H9 (cell line): Measurements from ENCODE around the gene DPT. TPM values are rescaled to one million over a fixed set of nuclear protein-coding genes. Genes with fewer than 3 reads are reported as not detected.

ENCODE experiments used
- DNase-seq: peaks from one replicate; pipeline ENCODE4 v3.0.0-alpha.2; 2017
- H2AFZ ChIP-seq: one replicate; pipeline ENCODE4 v1.6.1; 2013; ENCODE audit warnings: mild to moderate bottlenecking, low read length, control low read depth, moderate library complexity
- H2AK5ac ChIP-seq: 2 replicates; pipeline ENCODE4 v1.6.1; 2013; ENCODE audit warnings: low read length, control low read depth, mixed read lengths; ENCODE audit not compliant: insufficient read length
- H2BK120ac ChIP-seq: one replicate; pipeline ENCODE4 v1.6.1; 2013; ENCODE audit warnings: low read depth, mild to moderate bottlenecking, low read length, control low read depth, inconsistent platforms; ENCODE audit not compliant: poor library complexity, severe bottlenecking
- H2BK12ac ChIP-seq: 2 replicates; pipeline ENCODE4 v1.6.1; 2013; ENCODE audit warnings: low read length, control low read depth, mixed read lengths, low read depth; ENCODE audit not compliant: insufficient read length
- H2BK15ac ChIP-seq: 2 replicates; pipeline ENCODE4 v1.6.1; 2013; ENCODE audit warnings: low read depth, low read length, control low read depth
- H2BK20ac ChIP-seq: one replicate; pipeline ENCODE4 v1.6.1; 2013; ENCODE audit warnings: low read depth, mild to moderate bottlenecking, low read length, control low read depth, inconsistent platforms; ENCODE audit not compliant: poor library complexity, severe bottlenecking
- H2BK5ac ChIP-seq: 2 replicates; pipeline ENCODE4 v1.6.1; 2013; ENCODE audit warnings: low read length, control low read depth, mixed read lengths; ENCODE audit not compliant: insufficient read length
- H3K14ac ChIP-seq: 2 replicates; pipeline ENCODE4 v1.6.1; 2013; ENCODE audit warnings: low read length, control low read depth; ENCODE audit not compliant: insufficient read depth
- H3K18ac ChIP-seq: 2 replicates; pipeline ENCODE4 v1.6.1; 2013; ENCODE audit warnings: low read depth, mild to moderate bottlenecking, mixed read lengths, low read length, control low read depth; ENCODE audit not compliant: insufficient read length
- H3K23ac ChIP-seq: 2 replicates; pipeline ENCODE4 v1.6.1; 2013; ENCODE audit warnings: low read length, control low read depth, mixed read lengths, low read depth; ENCODE audit not compliant: insufficient read length
- H3K23me2 ChIP-seq: 2 replicates; pipeline ENCODE4 v1.6.1; 2013; ENCODE audit warnings: low read depth, mild to moderate bottlenecking, mixed read lengths, low read length, control low read depth; ENCODE audit not compliant: insufficient read length, poor library complexity, severe bottlenecking
- H3K27ac ChIP-seq: 2 replicates; pipeline ENCODE4 v1.5.1; 2013; ENCODE audit warnings: low read length, control low read depth, mixed read lengths, low read depth; ENCODE audit not compliant: insufficient read length
- H3K27me3 ChIP-seq: 2 replicates; pipeline ENCODE4 v1.6.1; 2013; ENCODE audit warnings: low read length, control low read depth, inconsistent platforms; ENCODE audit not compliant: insufficient read depth
- H3K4ac ChIP-seq: 2 replicates; pipeline ENCODE4 v1.6.1; 2013; ENCODE audit warnings: low read depth, mild to moderate bottlenecking, control low read depth, inconsistent platforms, low read length, moderate library complexity
- H3K4me1 ChIP-seq: 2 replicates; pipeline ENCODE4 v1.6.1; 2013; ENCODE audit warnings: low read length, control low read depth, inconsistent platforms; ENCODE audit not compliant: insufficient read depth
- H3K4me2 ChIP-seq: 2 replicates; pipeline ENCODE4 v1.6.1; 2013; ENCODE audit warnings: low read length, control low read depth, mixed read lengths; ENCODE audit not compliant: insufficient read length, insufficient read depth
- H3K56ac ChIP-seq: 2 replicates; pipeline ENCODE4 v1.6.1; 2013; ENCODE audit warnings: low read depth, mild to moderate bottlenecking, mixed read lengths, low read length, control low read depth; ENCODE audit not compliant: insufficient read length
- H3K79me1 ChIP-seq: 2 replicates; pipeline ENCODE4 v1.6.1; 2013; ENCODE audit warnings: low read depth, mild to moderate bottlenecking, moderate library complexity, low read length, control low read depth, inconsistent platforms; ENCODE audit not compliant: insufficient read depth, poor library complexity, severe bottlenecking
- H3K79me2 ChIP-seq: 2 replicates; pipeline ENCODE4 v1.6.1; 2013; ENCODE audit warnings: low read length, control low read depth, inconsistent platforms; ENCODE audit not compliant: insufficient read depth
- H3K9ac ChIP-seq: 2 replicates; pipeline ENCODE4 v1.6.1; 2013; ENCODE audit warnings: low read length, control low read depth, mixed read lengths; ENCODE audit not compliant: insufficient read length; ENCODE audit errors: extremely low read depth
- H3K9me3 ChIP-seq: one replicate; pipeline ENCODE4 v1.6.1; 2013; ENCODE audit warnings: low read depth, low read length, inconsistent platforms; ENCODE audit not compliant: control insufficient read depth
- H3T11ph ChIP-seq: one replicate; pipeline ENCODE4 v1.6.1; 2013; ENCODE audit warnings: mild to moderate bottlenecking, low read length, control low read depth, inconsistent platforms
- H4K20me1 ChIP-seq: one replicate; pipeline ENCODE4 v1.6.1; 2013; ENCODE audit not compliant: control insufficient read depth, insufficient read length, insufficient read depth
- H4K5ac ChIP-seq: 2 replicates; pipeline ENCODE4 v1.6.1; 2013; ENCODE audit warnings: low read depth, mild to moderate bottlenecking, mixed read lengths, low read length, control low read depth; ENCODE audit not compliant: insufficient read length
- H4K8ac ChIP-seq: replicated peaks from 2 replicates; pipeline ENCODE4 v1.6.1; 2013; ENCODE audit warnings: low read length, control low read depth, mixed read lengths, low read depth; ENCODE audit not compliant: insufficient read length
- H4K91ac ChIP-seq: 2 replicates; pipeline ENCODE4 v1.6.1; 2013; ENCODE audit warnings: low read depth, mild to moderate bottlenecking, moderate library complexity, mixed read lengths, low read length, control low read depth; ENCODE audit not compliant: insufficient read length
- H3K27ac Mint-ChIP-seq, 3 experiments: 2 replicates in 2 of 3; 3 replicates in 1 of 3; pipeline ENCODE4 v1.8.0; 2020 to 2021; ENCODE audit warnings: mixed read lengths in 3 of 3, mild to moderate bottlenecking in 1 of 3, moderate library complexity in 1 of 3
- H3K27me3 Mint-ChIP-seq: 2 replicates; pipeline ENCODE4 v1.8.0; 2021; ENCODE audit warnings: low read depth, mild to moderate bottlenecking, moderate library complexity, mixed read lengths
- H3K36me3 Mint-ChIP-seq, 3 experiments: 2 replicates in 2 of 3; 3 replicates in 1 of 3; pipeline ENCODE4 v1.8.0; 2020 to 2021; ENCODE audit warnings: low read depth in 3 of 3, mixed read lengths in 3 of 3; ENCODE audit not compliant: insufficient read depth in 1 of 3
- H3K4me1 Mint-ChIP-seq, 2 experiments: 2 replicates each; pipeline ENCODE4 v1.8.0; 2020; ENCODE audit warnings: mixed read lengths in 2 of 2
- H3K4me3 Mint-ChIP-seq, 2 experiments: 2 replicates in 1 of 2; 3 replicates in 1 of 2; pipeline ENCODE4 v1.8.0; 2020 to 2021; ENCODE audit warnings: mild to moderate bottlenecking in 2 of 2, mixed read lengths in 2 of 2, moderate library complexity in 1 of 2
- H3K9me3 Mint-ChIP-seq, 2 experiments: 2 replicates in 1 of 2; 3 replicates in 1 of 2; pipeline ENCODE4 v1.8.0; 2020; ENCODE audit warnings: mild to moderate bottlenecking in 2 of 2, mixed read lengths in 2 of 2, moderate library complexity in 1 of 2
- CTCF ChIP-seq: fragments of 200-600 bp; sonication (generic); conservative IDR thresholded peaks from 3 replicates; pipeline ENCODE4 v1.8.0; 2021; ENCODE audit warnings: antibody characterized with exemption, mild to moderate bottlenecking
- WGBS: extraction: QIAGEN DNeasy Blood & Tissue Kit; methylation state at CpG from one replicate; pipeline ENCODE4 v1.1.7; 2013; ENCODE audit warnings: missing lambda C conversion rate, low lambda C conversion rate, mixed read lengths; ENCODE audit not compliant: insufficient read length; ENCODE audit errors: extremely low coverage; 5-methylcytosine and 5-hydroxymethylcytosine counted together
- total RNA-seq: library from RNA; stranded (reverse); gene quantifications from 2 replicates; pipeline ENCODE4 v1.2.1, GENCODE V29; 2021

DPT gene
- total RNA-seq, 1 experiment from 2014 or later = not detected

DNA sequence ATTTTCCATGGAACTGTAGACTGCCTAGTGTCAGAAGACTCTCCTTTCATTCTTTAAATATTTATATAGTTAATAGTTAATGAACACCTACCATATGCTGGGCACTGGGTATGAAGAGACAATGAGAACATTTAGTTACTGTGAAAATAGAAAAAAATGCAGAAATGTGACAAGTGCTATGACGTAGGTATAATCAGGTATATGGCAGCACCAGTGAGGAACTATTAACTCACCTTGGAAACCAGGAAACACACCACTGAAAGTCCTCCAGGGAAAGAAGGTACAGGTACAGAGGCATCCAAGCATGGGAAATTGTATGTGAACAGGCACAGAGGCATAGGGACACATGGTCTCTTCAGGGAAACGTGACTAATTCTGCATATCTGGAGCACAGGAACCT lies 42.3 kb downstream of the DPT start:
- Histone ChIP-seq H3K27me3 (no peaks in the 10 kb centered on the region), H3T11ph (no peak overlapping the region), H4K5ac (no peak overlapping the region), H2BK5ac (no peak overlapping the region), H4K91ac (no peak overlapping the region), H3K56ac (no peak overlapping the region), H3K23ac (no peak overlapping the region), H2AFZ (no peak overlapping the region), H3K27ac (no peak overlapping the region), H2BK15ac (no peak overlapping the region), H3K79me1 (no peaks in the 10 kb centered on the region), H2BK120ac (no peak overlapping the region), H3K9me3 (no peaks in the 10 kb centered on the region), H2BK12ac (no peak overlapping the region), H4K20me1 (no peaks in the 10 kb centered on the region), H2BK20ac (no peak overlapping the region), H3K79me2 (no peaks in the 10 kb centered on the region), H3K9ac (no peak overlapping the region), H3K4ac (no peak overlapping the region), H3K23me2 (no peaks in the 10 kb centered on the region), H4K8ac (no peak overlapping the region), H2AK5ac (no peak overlapping the region), H3K4me1 (no peaks in the 10 kb centered on the region), H3K14ac (no peak overlapping the region), H3K18ac (no peak overlapping the region), H3K4me2 (no peak overlapping the region)
- Mint-ChIP-seq H3K27ac (no peak overlapping the region), H3K4me3 (no peak overlapping the region), H3K36me3 (no peaks in the 10 kb centered on the region), H3K27me3 (no peaks in the 10 kb centered on the region; the same call in 1 of the 2 replicates), H3K4me1 (no peaks in the 10 kb centered on the region), H3K9me3 (peaks cover 0 to 3% of the 10 kb centered on the region in 2 experiments; a peak in 1 of 5 replicates)
- no peak for TF ChIP-seq CTCF
- no CpG with 5 or more reads among the region's 2 CpGs for WGBS
- DNase-seq = no peak
